HG03378 (cell line): ENCODE measurements around the gene TRUB1.
"Not testable (repeated sequence)": the region's sequence is repeated elsewhere in the genome, so short reads cannot be mapped to it uniquely, and the experiment has no call there.

ENCODE experiments used
- ATAC-seq: cut with Tn5 transposase; IDR thresholded peaks from one replicate; pipeline ENCODE4 v1.9.1; 2021; ENCODE audit warnings: mild to moderate bottlenecking, moderate library complexity; ENCODE audit not compliant: unreplicated experiment

The TRUB1 gene

GRCh38 chr10:114923551-114923950, 14.4 kb upstream of the TRUB1 start:
- no peak for ATAC-seq

GRCh38 chr10:114925587-114926586, 12.1 kb upstream of the TRUB1 start:
- peak; percentile 98 for ATAC-seq

GRCh38 chr10:114928818-114929217, 9.2 kb upstream of the TRUB1 start:
- no peak for ATAC-seq

GRCh38 chr10:114930320-114930719, 7.7 kb upstream of the TRUB1 start:
- ATAC-seq: no peak

GRCh38 chr10:114931072-114931679, 6.8 kb upstream of the TRUB1 start:
- ATAC-seq: no peak

- no peak for ATAC-seq
Measured at GRCh38 chr10:114932225-114932624, 5.8 kb upstream of the TRUB1 start.

- ATAC-seq: no peak
Measured at GRCh38 chr10:114932945-114933344, 5.0 kb upstream of the TRUB1 start.

GRCh38 chr10:114933588-114933987, 4.4 kb upstream of the TRUB1 start:
- ATAC-seq: no peak

GRCh38 chr10:114933995-114934394, 4.0 kb upstream of the TRUB1 start:
- ATAC-seq: not testable (repeated sequence)

GRCh38 chr10:114938856-114939193, 830 bp downstream of the TRUB1 start:
- no peak for ATAC-seq

GRCh38 chr10:114940735-114941134, 2.7 kb downstream of the TRUB1 start:
- ATAC-seq: no peak

- no peak for ATAC-seq
Measured at GRCh38 chr10:114943000-114943399, 5.0 kb downstream of the TRUB1 start.

- ATAC-seq: peak; percentile 78
Measured at GRCh38 chr10:114953047-114953446, 15.1 kb downstream of the TRUB1 start.

GRCh38 chr10:114955984-114956383, 18.0 kb downstream of the TRUB1 start:
- ATAC-seq: no peak

GRCh38 chr10:114956466-114956865, 18.5 kb downstream of the TRUB1 start:
- peak; percentile 51 for ATAC-seq

GRCh38 chr10:114957122-114957521, 19.1 kb downstream of the TRUB1 start:
- no peak for ATAC-seq

- ATAC-seq: no peak
Measured at GRCh38 chr10:114957673-114958072, 19.7 kb downstream of the TRUB1 start.

- no peak for ATAC-seq
Measured at GRCh38 chr10:114962441-114962840, 24.4 kb downstream of the TRUB1 start.

GRCh38 chr10:114963908-114964307, 25.9 kb downstream of the TRUB1 start:
- ATAC-seq: no peak

GRCh38 chr10:114967071-114967470, 29.1 kb downstream of the TRUB1 start:
- ATAC-seq: no peak

- no peak for ATAC-seq
Measured at GRCh38 chr10:114970515-114970914, 32.5 kb downstream of the TRUB1 start.

- ATAC-seq: no peak
Measured at GRCh38 chr10:114973306-114973705, 35.3 kb downstream of the TRUB1 start.
